Measurements from ENCODE around the gene SIM2. TPM values are rescaled to one million over a fixed set of nuclear protein-coding genes. Genes with fewer than 3 reads are reported as not detected.
A peak's percentile ranks its signal among the peaks of the same experiment; 100 is the strongest.

SIM2 gene
- total RNA-seq, 1 experiment from 2014 or later, result 9.1 TPM

- DNase-seq (ENCODE audit: low read depth), result no peak
These were observed 12.0 kb upstream of the SIM2 start for GRCh38 chr21:36686955-36687354.

- no peak for DNase-seq (ENCODE audit: low read depth)
These were observed 10.6 kb upstream of the SIM2 start for GRCh38 chr21:36688324-36688723.

- DNase-seq (ENCODE audit: low read depth), result no peak
These were observed 9.6 kb upstream of the SIM2 start for GRCh38 chr21:36689324-36689723.

GRCh38 chr21:36690628-36691554, 8.0 kb upstream of the SIM2 start:
- peak; percentile 45 for DNase-seq (ENCODE audit: low read depth)

GRCh38 chr21:36691555-36692041, 7.3 kb upstream of the SIM2 start:
- no peak for DNase-seq (ENCODE audit: low read depth)

GRCh38 chr21:36692114-36692834, 6.6 kb upstream of the SIM2 start:
- DNase-seq (ENCODE audit: low read depth), result no peak

GRCh38 chr21:36692835-36693488, 6.0 kb upstream of the SIM2 start:
- no peak for DNase-seq (ENCODE audit: low read depth)

- DNase-seq (ENCODE audit: low read depth), result no peak
These were observed 5.4 kb upstream of the SIM2 start for GRCh38 chr21:36693489-36694030.

- DNase-seq (ENCODE audit: low read depth), result no peak
These were observed 4.8 kb upstream of the SIM2 start for GRCh38 chr21:36694031-36694515.

- DNase-seq (ENCODE audit: low read depth), result no peak
These were observed 4.2 kb upstream of the SIM2 start for GRCh38 chr21:36694593-36695282.

GRCh38 chr21:36695283-36695634, 3.7 kb upstream of the SIM2 start:
- no peak for DNase-seq (ENCODE audit: low read depth)

- no peak for DNase-seq (ENCODE audit: low read depth)
These were observed 3.1 kb upstream of the SIM2 start for GRCh38 chr21:36695671-36696389.

GRCh38 chr21:36696390-36697059, 2.4 kb upstream of the SIM2 start:
- DNase-seq (ENCODE audit: low read depth), result no peak

- no peak for DNase-seq (ENCODE audit: low read depth)
These were observed 1.7 kb upstream of the SIM2 start for GRCh38 chr21:36697060-36697850.

- no peak for DNase-seq (ENCODE audit: low read depth)
These were observed 997 bp upstream of the SIM2 start for GRCh38 chr21:36697851-36698384.

- peak; percentile 56 for DNase-seq (ENCODE audit: low read depth)
These were observed 432 bp upstream of the SIM2 start for GRCh38 chr21:36698385-36698980.

- no peak for DNase-seq (ENCODE audit: low read depth)
These were observed 805 bp downstream of the SIM2 start for GRCh38 chr21:36699546-36700294.

Data from LHCN-M2 (cell line).